GM19025 (cell line): ENCODE data around the gene NBEA.

ENCODE experiments used
- ATAC-seq: cut with Tn5 transposase; IDR thresholded peaks from one replicate; pipeline ENCODE4 v1.9.1; 2021; ENCODE audit warnings: mild to moderate bottlenecking, low read depth, moderate library complexity; ENCODE audit not compliant: unreplicated experiment

Gene NBEA

GRCh38 chr13:35718084-35718483 lies 776.0 kb downstream of the NBEA start:
- no peak for ATAC-seq

- ATAC-seq: no peak
Observed at GRCh38 chr13:35720290-35720689, 778.2 kb downstream of the NBEA start.

GRCh38 chr13:35720690-35721554 lies 778.9 kb downstream of the NBEA start:
- ATAC-seq: no peak
